Chondrocyte (in vitro differentiated cells): ENCODE results near the gene CDK19. TPM values are rescaled to one million over a fixed set of nuclear protein-coding genes. Genes with fewer than 3 reads are reported as not detected.
"Not testable (repeated sequence)": the region's sequence is repeated elsewhere in the genome, so short reads cannot be mapped to it uniquely, and the experiment has no call there.

Source experiments
- DNase-seq: peaks from one replicate; pipeline ENCODE4 v3.0.0; 2021; ENCODE audit warnings: mixed read lengths, low spot score
- H3K27ac Mint-ChIP-seq: one replicate; pipeline ENCODE4 v1.8.0; 2021; ENCODE audit warnings: mild to moderate bottlenecking, moderate library complexity, mixed read lengths; ENCODE audit not compliant: unreplicated experiment
- H3K27me3 Mint-ChIP-seq: 2 replicates; pipeline ENCODE4 v1.8.0; 2021; ENCODE audit warnings: low read depth, mixed read lengths
- H3K36me3 Mint-ChIP-seq: 2 replicates; pipeline ENCODE4 v1.8.0; 2021; ENCODE audit warnings: low read depth, mixed read lengths
- H3K4me1 Mint-ChIP-seq: 2 replicates; pipeline ENCODE4 v1.8.0; 2021; ENCODE audit warnings: low read depth, mild to moderate bottlenecking, mixed read lengths
- H3K4me3 Mint-ChIP-seq: one replicate; pipeline ENCODE4 v1.8.0; 2021; ENCODE audit warnings: mild to moderate bottlenecking, moderate library complexity, mixed read lengths; ENCODE audit not compliant: unreplicated experiment
- H3K9me3 Mint-ChIP-seq: 2 replicates; pipeline ENCODE4 v1.8.0; 2021; ENCODE audit warnings: low read depth, mixed read lengths
- CTCF ChIP-seq: fragments of 200-600 bp; sonication (generic); IDR thresholded peaks from 2 replicates; pipeline ENCODE4 v1.5.0; 2021; ENCODE audit warnings: antibody characterized with exemption, mild to moderate bottlenecking, moderate library complexity
- total RNA-seq: library from RNA; stranded (reverse); gene quantifications from 3 replicates; pipeline ENCODE4 v1.2.1, GENCODE V29; 2021

The CDK19 gene
- total RNA-seq, 1 donor from 2014 or later = 21.6 TPM

GRCh38 chr6:110731196-110731595 lies 84.1 kb downstream of the CDK19 start:
- Mint-ChIP-seq H3K4me3 (no peak overlapping the region), H3K36me3 (peaks cover 2% of the 10 kb centered on the region), H3K9me3 (no peaks in the 10 kb centered on the region), H3K27ac (no peak overlapping the region), H3K4me1 (no peaks in the 10 kb centered on the region), H3K27me3 (no peaks in the 10 kb centered on the region)
- no peak for DNase-seq
- no peak for TF ChIP-seq CTCF

DNA sequence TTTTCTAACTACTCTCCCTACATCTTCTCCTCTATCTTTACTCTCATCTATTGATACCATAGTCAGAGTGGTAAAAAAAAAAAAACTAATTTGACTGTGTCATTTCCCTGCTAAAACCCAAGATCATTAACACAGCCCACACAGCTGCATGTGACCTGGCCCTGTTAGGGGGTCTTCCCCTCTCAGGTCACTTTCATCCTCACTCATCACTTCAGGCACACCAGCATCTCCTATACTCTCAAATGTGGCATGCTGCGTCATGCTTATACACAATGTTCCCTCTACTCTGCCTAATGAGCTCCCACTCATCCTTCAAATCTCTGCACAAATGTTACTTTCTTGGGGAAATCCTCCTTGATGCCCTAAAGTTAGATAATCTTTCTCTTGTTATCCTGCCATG lies 86.8 kb downstream of the CDK19 start:
- DNase-seq = no peak
- no peaks in the 10 kb centered on the region for H3K9me3 Mint-ChIP-seq
- no peak overlapping the region for H3K4me3 Mint-ChIP-seq
- no peaks in the 10 kb centered on the region for H3K4me1 Mint-ChIP-seq
- no peaks in the 10 kb centered on the region for H3K36me3 Mint-ChIP-seq
- no peak overlapping the region for H3K27ac Mint-ChIP-seq
- no peaks in the 10 kb centered on the region for H3K27me3 Mint-ChIP-seq
- TF ChIP-seq CTCF = no peak

- no peak for TF ChIP-seq CTCF
- Mint-ChIP-seq H3K36me3 (no peaks in the 10 kb centered on the region), H3K9me3 (no peaks in the 10 kb centered on the region), H3K27ac (no peak overlapping the region), H3K4me1 (no peaks in the 10 kb centered on the region), H3K27me3 (no peaks in the 10 kb centered on the region), H3K4me3 (no peak overlapping the region)
- no peak for DNase-seq
Observed at GRCh38 chr6:110723017-110723416, 92.3 kb downstream of the CDK19 start.

DNA sequence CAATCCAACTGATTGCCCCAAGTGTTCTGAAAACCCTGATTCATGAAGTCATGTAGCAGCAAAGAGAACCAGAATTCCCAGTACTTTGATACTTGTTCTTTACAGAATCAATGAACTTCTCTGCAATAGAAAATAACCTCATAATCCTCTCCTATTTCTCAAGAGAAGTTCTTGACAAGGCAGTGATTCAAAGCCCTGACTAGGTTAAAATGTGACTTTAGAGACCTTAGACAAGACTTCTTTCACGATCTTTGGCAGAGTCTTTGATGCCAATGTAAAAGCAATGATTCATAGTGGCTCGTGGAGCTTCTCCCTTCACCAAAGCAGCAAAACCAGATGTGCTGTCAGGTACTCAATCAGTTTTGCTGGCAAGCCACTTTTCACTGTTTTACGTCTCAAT lies 95.2 kb downstream of the CDK19 start:
- no peak for DNase-seq
- Mint-ChIP-seq H3K36me3 (no peaks in the 10 kb centered on the region), H3K4me1 (no peaks in the 10 kb centered on the region), H3K9me3 (no peaks in the 10 kb centered on the region), H3K4me3 (no peak overlapping the region), H3K27me3 (no peaks in the 10 kb centered on the region), H3K27ac (no peak overlapping the region)
- no peak for TF ChIP-seq CTCF

DNA sequence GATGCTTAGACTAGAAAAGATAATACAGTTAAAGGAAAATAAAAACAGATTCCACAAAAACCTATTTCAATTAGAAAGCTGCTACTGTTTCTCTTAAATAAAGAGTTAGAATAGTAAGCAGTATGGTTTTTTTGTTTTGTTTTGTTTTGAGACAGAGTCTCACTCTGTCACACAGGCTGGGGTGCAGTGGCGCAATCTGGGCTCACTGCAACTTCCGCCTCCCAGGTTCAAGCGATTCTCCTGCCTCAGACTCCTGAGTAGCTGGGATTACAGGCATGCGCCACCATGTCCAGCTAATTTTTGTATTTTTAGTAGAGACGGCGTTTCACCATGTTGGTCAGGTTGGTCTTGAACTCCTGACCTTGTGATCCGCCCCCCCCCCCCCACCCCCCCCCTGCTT lies 95.7 kb downstream of the CDK19 start:
- H3K36me3 Mint-ChIP-seq = not testable (repeated sequence)

DNA sequence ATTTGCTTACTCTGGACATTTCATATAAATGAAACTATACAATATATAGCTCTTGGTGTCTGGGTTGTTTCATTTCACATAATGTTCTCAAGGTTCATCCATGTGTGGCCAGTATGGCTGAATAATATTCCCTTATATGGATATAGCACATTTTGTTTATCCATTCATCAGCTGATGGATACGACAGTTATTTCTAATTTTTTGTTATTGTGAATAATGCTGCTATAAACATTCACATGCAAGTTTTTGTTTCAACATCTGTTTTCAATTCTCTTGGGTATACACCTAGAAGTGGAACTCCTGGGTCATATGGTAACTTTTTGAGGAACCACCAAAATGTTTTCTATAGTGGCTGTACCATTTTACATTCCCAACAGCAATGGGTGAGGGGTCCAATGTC lies 101.1 kb downstream of the CDK19 start:
- no peak overlapping the region for H3K4me3 Mint-ChIP-seq
- no peaks in the 10 kb centered on the region for H3K36me3 Mint-ChIP-seq
- no peak for TF ChIP-seq CTCF
- H3K9me3 Mint-ChIP-seq = no peaks in the 10 kb centered on the region
- no peaks in the 10 kb centered on the region for H3K4me1 Mint-ChIP-seq
- H3K27me3 Mint-ChIP-seq = no peaks in the 10 kb centered on the region
- no peak overlapping the region for H3K27ac Mint-ChIP-seq
- no peak for DNase-seq

More for the DNA sequence above, 95.7 kb downstream of the CDK19 start:
- H3K9me3 Mint-ChIP-seq, H3K4me3 Mint-ChIP-seq, H3K4me1 Mint-ChIP-seq, H3K27ac Mint-ChIP-seq, DNase-seq, H3K27me3 Mint-ChIP-seq: not testable (repeated sequence)
